Erythroblast (primary cell): ENCODE data around the gene SDSL.

ENCODE experiments used
- GATA1 ChIP-seq: IDR thresholded peaks from 2 replicates; pipeline ENCODE4 v1.6.1; 2011; ENCODE audit warnings: low read depth, mild to moderate bottlenecking, control low read depth, low read length, moderate library complexity
- POLR2A ChIP-seq: IDR thresholded peaks from 2 replicates; pipeline ENCODE4 v1.6.1; 2011; ENCODE audit warnings: mild to moderate bottlenecking, low read length

DNA sequence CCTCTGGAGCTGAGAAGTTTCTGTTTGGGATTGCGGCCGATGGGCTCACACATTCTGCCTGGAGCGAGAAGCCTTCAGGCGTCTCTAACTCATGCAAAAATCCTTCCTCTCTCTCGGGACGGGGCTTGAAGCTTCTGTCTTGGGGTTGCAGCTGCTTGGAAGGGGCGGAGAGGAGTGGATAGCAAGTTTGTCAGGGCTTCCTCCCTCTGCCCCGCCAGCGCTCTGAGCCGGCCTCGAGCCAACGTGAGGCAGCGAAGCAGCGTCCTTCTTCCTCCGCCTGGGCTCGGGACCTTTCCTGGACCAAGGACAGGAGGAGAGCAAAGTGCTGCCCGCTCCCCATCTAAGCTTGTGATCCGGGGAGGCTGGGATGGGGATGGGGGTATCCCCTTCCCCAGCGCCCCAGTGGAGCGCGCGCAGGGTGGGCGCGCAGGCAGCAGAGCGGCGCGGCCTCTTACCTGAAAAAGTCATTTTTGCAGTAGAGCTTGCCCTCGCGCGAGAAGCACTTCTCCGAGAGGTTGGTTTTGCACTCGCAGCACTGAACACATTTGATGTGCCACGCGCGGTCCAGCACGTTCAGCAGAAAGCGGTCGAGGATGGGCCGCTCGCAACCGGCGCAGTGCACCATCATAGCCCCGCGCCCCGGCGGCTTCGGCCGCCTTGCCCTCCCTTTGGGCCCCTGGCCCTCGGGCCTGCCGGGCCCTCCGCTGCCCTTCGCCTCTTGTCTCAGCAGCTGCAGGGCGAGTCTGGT lies 48.9 kb downstream of the SDSL start:
- TF ChIP-seq POLR2A (no peak), GATA1 (no peak)
